HFFc6 (cell line): ENCODE data around the gene ADGRD2. TPM values are rescaled to one million over a fixed set of nuclear protein-coding genes. Genes with fewer than 3 reads are reported as not detected.

Source experiments
- DNase-seq: peaks from one replicate; pipeline ENCODE4 v3.0.0-alpha.2; 2018
- H3K27ac Mint-ChIP-seq: 2 replicates; pipeline ENCODE4 v1.8.0; 2020; ENCODE audit warnings: mild to moderate bottlenecking, mixed read lengths
- H3K27me3 Mint-ChIP-seq: 2 replicates; pipeline ENCODE4 v1.8.0; 2021; ENCODE audit warnings: mild to moderate bottlenecking, moderate library complexity, mixed read lengths; ENCODE audit not compliant: insufficient read depth
- H3K36me3 Mint-ChIP-seq: 2 replicates; pipeline ENCODE4 v1.8.0; 2021; ENCODE audit warnings: low read depth, mixed read lengths
- H3K4me1 Mint-ChIP-seq: 2 replicates; pipeline ENCODE4 v1.8.0; 2020; ENCODE audit warnings: low read depth, mixed read lengths
- H3K4me3 Mint-ChIP-seq: 2 replicates; pipeline ENCODE4 v1.8.0; 2020; ENCODE audit warnings: mild to moderate bottlenecking, moderate library complexity, mixed read lengths
- H3K9me3 Mint-ChIP-seq: 2 replicates; pipeline ENCODE4 v1.8.0; 2020; ENCODE audit warnings: mild to moderate bottlenecking, mixed read lengths
- CTCF ChIP-seq: fragments of 200-600 bp; sonication (generic); IDR thresholded peaks from 2 replicates; pipeline ENCODE4 v1.5.0; 2021; ENCODE audit warnings: antibody characterized with exemption, mild to moderate bottlenecking
- total RNA-seq, 6 experiments: library from RNA; stranded (reverse); fragmentation: NEBNext Ultra II Directional; extraction: Animal tissue kit (Norgen Biotek cat#: 25700); gene quantifications; 2 replicates in 1 of 6; 3 replicates in 5 of 6; pipeline ENCODE4 v1.2.3, GENCODE V29; 2021

Gene ADGRD2
- total RNA-seq, 6 experiments from 2014 or later: not detected

DNA sequence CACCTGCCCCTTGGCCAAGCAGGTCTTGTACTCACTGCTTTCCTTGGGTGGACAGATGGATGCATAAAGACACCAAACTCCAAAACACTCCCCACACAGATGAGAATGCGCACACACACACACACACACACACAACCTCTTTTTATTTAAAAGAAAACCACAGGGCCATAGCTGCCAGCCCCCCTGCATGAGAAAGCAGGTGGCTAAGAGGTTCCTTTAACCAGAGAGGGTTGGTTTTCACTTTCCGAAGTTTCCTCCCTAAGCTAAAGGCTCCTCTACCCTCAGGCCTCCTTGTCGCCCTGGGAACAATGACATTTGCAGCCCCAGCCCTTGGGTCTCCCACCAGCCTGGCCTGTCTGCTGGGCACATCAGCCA, 45.8 kb downstream of the ADGRD2 start:
- H3K27me3 Mint-ChIP-seq: peaks cover 59% of the 10 kb centered on the region
- no peaks in the 10 kb centered on the region for H3K36me3 Mint-ChIP-seq
- no peak overlapping the region for H3K27ac Mint-ChIP-seq
- no peak for DNase-seq
- no peak overlapping the region for H3K4me3 Mint-ChIP-seq
- no peak for TF ChIP-seq CTCF
- no peaks in the 10 kb centered on the region for H3K9me3 Mint-ChIP-seq
- no peaks in the 10 kb centered on the region for H3K4me1 Mint-ChIP-seq

DNA sequence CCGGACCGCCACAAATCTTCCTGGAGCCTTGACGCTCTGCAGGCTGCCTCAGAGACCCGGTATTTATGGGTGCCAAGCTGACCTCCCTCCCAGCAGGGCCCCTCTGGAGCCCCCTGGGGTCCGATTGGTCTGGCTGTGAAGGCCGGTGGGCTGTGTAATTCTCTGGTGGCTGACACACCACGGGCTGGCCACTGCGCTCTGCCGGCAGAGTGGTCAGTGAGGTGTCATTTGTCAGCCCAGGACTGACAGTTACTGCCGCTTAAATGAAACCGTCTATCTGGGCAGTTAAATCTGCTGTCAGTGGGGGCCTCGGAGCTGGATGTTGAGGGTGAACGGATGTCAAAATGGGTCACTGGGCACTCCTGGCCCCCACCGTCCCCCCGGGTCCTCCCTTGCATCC, 46.2 kb downstream of the ADGRD2 start:
- H3K36me3 Mint-ChIP-seq: no peaks in the 10 kb centered on the region
- TF ChIP-seq CTCF: no peak
- no peaks in the 10 kb centered on the region for H3K9me3 Mint-ChIP-seq
- peaks cover 63% of the 10 kb centered on the region for H3K27me3 Mint-ChIP-seq
- no peak overlapping the region for H3K4me3 Mint-ChIP-seq
- DNase-seq: no peak
- no peak overlapping the region for H3K27ac Mint-ChIP-seq
- no peaks in the 10 kb centered on the region for H3K4me1 Mint-ChIP-seq

DNA sequence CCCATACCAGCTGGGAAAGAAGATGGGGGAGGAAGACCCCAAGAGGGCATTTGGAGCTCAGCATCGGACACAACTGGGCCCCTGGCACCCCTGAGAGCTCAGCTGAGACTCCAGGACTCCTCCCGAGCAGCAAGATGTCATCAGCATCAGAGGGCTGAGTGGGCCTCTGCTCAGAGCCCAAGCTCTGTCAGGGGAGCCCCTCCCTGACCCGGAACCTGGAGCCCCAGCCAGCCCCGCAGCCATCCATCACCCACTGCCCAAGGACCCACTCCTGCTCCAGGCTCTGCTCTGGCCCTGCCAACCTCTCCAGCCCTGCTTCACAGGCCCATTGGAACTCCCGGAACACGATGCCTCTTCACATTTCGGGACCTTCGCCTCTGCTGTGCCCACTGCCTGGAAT, 47.2 kb downstream of the ADGRD2 start:
- Mint-ChIP-seq H3K9me3 (no peaks in the 10 kb centered on the region), H3K27me3 (peaks cover 67% of the 10 kb centered on the region), H3K4me1 (no peaks in the 10 kb centered on the region), H3K4me3 (no peak overlapping the region), H3K27ac (no peak overlapping the region), H3K36me3 (no peaks in the 10 kb centered on the region)
- no peak for TF ChIP-seq CTCF
- no peak for DNase-seq

- Mint-ChIP-seq H3K36me3 (no peaks in the 10 kb centered on the region), H3K4me1 (no peaks in the 10 kb centered on the region), H3K4me3 (no peak overlapping the region), H3K9me3 (no peaks in the 10 kb centered on the region), H3K27me3 (peaks cover 69% of the 10 kb centered on the region), H3K27ac (no peak overlapping the region)
- TF ChIP-seq CTCF: no peak
- no peak for DNase-seq
Observed at GRCh38 chr9:124498040-124498439, 47.8 kb downstream of the ADGRD2 start.

- Mint-ChIP-seq H3K27ac (no peak overlapping the region), H3K9me3 (no peaks in the 10 kb centered on the region), H3K4me3 (no peak overlapping the region), H3K27me3 (peaks cover 70% of the 10 kb centered on the region), H3K36me3 (no peaks in the 10 kb centered on the region; the same call in 1 of the 2 replicates), H3K4me1 (peaks cover under 1% of the 10 kb centered on the region)
- no peak for DNase-seq
- no peak for TF ChIP-seq CTCF
Observed at GRCh38 chr9:124498499-124499146, 48.4 kb downstream of the ADGRD2 start.

GRCh38 chr9:124499216-124499615, 49.0 kb downstream of the ADGRD2 start:
- TF ChIP-seq CTCF: no peak
- no peaks in the 10 kb centered on the region for H3K9me3 Mint-ChIP-seq
- peaks cover 5% of the 10 kb centered on the region for H3K36me3 Mint-ChIP-seq
- peaks cover 70% of the 10 kb centered on the region for H3K27me3 Mint-ChIP-seq
- peaks cover 7% of the 10 kb centered on the region for H3K4me1 Mint-ChIP-seq
- no peak overlapping the region for H3K27ac Mint-ChIP-seq
- no peak for DNase-seq
- H3K4me3 Mint-ChIP-seq: no peak overlapping the region
